Measurements from ENCODE around the gene ESPN.

ESPN gene

DNA sequence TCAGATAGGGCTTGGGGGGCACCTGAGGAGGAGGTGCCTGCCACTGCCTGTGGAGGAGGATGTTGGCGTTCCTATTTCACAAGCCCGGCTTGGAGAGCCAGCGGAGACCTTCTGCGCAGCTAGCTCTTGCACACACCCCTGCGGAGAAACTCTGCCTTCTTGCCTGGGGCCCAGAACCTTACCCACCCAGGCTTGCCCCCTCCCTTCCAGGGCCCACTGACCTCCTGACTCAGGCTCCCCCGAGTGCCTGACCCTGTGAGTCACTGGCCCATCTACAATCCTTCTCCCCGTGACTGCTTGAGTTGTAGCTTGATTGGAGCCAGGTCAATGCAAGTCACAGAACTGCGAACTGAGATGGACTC lies 8.3 kb upstream of the ESPN start:
- Histone ChIP-seq H3K4me1 (ENCODE audit: control insufficient read depth, insufficient read depth, low read length) (no peaks in the 10 kb centered on the region; the same call in 1 of the 2 replicates), H3K9me3 (ENCODE audit: control insufficient read depth, insufficient read depth, low read depth, low read length) (no peaks in the 10 kb centered on the region), H3K36me3 (ENCODE audit: control insufficient read depth in 2 of 2, insufficient read depth in 1 of 2, low read length in 2 of 2) (no peaks in the 10 kb centered on the region), H3K27ac (ENCODE audit: extremely low read depth, low read depth, low read length) (no peak overlapping the region), H3K4me3 (ENCODE audit: low read depth, low read length) (no peak overlapping the region)
- TF ChIP-seq ZNF664 (tag by site-specific recombination; IDR thresholded peaks at IDR 0.05) (0 out of 2 replicates have a peak, but pooled peaks have one; percentile 21), ZNF561 (tag by site-specific recombination; IDR thresholded peaks at IDR 0.05; ENCODE audit: borderline replicate concordance) (no peak), ZNF169 (tag by site-specific recombination; IDR thresholded peaks at IDR 0.05) (no peak)
- TF ChIP-seq, protein P1, sequence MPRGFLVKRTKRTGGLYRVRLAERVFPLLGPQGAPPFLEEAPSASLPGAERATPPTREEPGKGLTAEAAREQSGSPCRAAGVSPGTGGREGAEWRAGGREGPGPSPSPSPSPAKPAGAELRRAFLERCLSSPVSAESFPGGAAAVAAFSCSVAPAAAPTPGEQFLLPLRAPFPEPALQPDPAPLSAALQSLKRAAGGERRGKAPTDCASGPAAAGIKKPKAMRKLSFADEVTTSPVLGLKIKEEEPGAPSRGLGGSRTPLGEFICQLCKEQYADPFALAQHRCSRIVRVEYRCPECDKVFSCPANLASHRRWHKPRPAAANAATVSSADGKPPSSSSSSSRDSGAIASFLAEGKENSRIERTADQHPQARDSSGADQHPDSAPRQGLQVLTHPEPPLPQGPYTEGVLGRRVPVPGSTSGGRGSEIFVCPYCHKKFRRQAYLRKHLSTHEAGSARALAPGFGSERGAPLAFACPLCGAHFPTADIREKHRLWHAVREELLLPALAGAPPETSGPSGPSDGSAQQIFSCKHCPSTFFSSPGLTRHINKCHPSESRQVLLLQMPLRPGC (tag by site-specific recombination; IDR thresholded peaks at IDR 0.05): no peak
- TF ChIP-seq, protein P2, sequence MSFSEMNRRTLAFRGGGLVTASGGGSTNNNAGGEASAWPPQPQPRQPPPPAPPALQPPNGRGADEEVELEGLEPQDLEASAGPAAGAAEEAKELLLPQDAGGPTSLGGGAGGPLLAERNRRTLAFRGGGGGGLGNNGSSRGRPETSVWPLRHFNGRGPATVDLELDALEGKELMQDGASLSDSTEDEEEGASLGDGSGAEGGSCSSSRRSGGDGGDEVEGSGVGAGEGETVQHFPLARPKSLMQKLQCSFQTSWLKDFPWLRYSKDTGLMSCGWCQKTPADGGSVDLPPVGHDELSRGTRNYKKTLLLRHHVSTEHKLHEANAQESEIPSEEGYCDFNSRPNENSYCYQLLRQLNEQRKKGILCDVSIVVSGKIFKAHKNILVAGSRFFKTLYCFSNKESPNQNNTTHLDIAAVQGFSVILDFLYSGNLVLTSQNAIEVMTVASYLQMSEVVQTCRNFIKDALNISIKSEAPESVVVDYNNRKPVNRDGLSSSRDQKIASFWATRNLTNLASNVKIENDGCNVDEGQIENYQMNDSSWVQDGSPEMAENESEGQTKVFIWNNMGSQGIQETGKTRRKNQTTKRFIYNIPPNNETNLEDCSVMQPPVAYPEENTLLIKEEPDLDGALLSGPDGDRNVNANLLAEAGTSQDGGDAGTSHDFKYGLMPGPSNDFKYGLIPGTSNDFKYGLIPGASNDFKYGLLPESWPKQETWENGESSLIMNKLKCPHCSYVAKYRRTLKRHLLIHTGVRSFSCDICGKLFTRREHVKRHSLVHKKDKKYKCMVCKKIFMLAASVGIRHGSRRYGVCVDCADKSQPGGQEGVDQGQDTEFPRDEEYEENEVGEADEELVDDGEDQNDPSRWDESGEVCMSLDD (tag by site-specific recombination; IDR thresholded peaks at IDR 0.05): no peak
- POLR2A ChIA-PET: no interaction called here
- CTCF ChIA-PET: interaction anchor here (0.5 to 4.5 kb wide), 4 partner anchors 7 to 176 kb away, joined by 3 to 33 read pairs (median 6); no protein-coding TSS in a partner anchor

DNA sequence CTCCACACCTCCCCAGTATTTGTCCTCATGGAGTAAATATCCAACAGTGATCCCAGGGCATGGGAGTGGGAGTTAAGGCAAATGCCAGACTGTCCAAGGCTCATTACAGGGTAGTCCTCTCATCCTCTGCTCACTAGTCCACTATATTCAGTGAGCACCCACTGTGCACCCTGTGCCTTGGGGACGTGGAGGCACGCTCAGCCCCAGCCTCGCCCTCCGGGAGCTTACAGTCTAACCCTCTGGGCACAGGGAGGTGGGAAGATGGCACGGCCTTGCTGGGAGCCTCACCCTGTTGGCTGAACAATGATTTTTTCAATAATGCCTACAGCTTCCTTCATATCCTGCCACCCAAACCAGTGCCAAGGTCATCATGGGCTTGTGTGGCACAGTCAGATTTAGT lies 7.7 kb upstream of the ESPN start:
- Histone ChIP-seq H3K36me3 (ENCODE audit: control insufficient read depth in 2 of 2, insufficient read depth in 1 of 2, low read length in 2 of 2) (no peaks in the 10 kb centered on the region), H3K9me3 (ENCODE audit: control insufficient read depth, insufficient read depth, low read depth, low read length) (no peaks in the 10 kb centered on the region), H3K4me3 (ENCODE audit: low read depth, low read length) (no peak overlapping the region), H3K4me1 (ENCODE audit: control insufficient read depth, insufficient read depth, low read length) (no peaks in the 10 kb centered on the region; the same call in 1 of the 2 replicates), H3K27ac (ENCODE audit: extremely low read depth, low read depth, low read length) (no peak overlapping the region)
- ChIA-PET CTCF (interaction anchor here (0.5 to 1.9 kb wide), 3 partner anchors 12 to 176 kb away, joined by 3 to 10 read pairs (median 7); no protein-coding TSS in a partner anchor), POLR2A (no interaction called here)
- TF ChIP-seq, protein P3, sequence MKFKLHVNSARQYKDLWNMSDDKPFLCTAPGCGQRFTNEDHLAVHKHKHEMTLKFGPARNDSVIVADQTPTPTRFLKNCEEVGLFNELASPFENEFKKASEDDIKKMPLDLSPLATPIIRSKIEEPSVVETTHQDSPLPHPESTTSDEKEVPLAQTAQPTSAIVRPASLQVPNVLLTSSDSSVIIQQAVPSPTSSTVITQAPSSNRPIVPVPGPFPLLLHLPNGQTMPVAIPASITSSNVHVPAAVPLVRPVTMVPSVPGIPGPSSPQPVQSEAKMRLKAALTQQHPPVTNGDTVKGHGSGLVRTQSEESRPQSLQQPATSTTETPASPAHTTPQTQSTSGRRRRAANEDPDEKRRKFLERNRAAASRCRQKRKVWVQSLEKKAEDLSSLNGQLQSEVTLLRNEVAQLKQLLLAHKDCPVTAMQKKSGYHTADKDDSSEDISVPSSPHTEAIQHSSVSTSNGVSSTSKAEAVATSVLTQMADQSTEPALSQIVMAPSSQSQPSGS (tag by site-specific recombination; IDR thresholded peaks at IDR 0.05; ENCODE audit: low read depth): no peak
- no peak for TF ChIP-seq ZNF157 (tag by site-specific recombination; IDR thresholded peaks at IDR 0.05)
- TF ChIP-seq ZNF654 (tag by site-specific recombination; IDR thresholded peaks at IDR 0.05; ENCODE audit: low read depth): no peak
- TF ChIP-seq, protein P4, sequence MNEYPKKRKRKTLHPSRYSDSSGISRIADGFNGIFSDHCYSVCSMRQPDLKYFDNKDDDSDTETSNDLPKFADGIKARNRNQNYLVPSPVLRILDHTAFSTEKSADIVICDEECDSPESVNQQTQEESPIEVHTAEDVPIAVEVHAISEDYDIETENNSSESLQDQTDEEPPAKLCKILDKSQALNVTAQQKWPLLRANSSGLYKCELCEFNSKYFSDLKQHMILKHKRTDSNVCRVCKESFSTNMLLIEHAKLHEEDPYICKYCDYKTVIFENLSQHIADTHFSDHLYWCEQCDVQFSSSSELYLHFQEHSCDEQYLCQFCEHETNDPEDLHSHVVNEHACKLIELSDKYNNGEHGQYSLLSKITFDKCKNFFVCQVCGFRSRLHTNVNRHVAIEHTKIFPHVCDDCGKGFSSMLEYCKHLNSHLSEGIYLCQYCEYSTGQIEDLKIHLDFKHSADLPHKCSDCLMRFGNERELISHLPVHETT (tag by site-specific recombination; IDR thresholded peaks at IDR 0.05): no peak
- TF ChIP-seq ZNF133 (tag by site-specific recombination; IDR thresholded peaks at IDR 0.05): no peak
- no peak for TF ChIP-seq ZNF354C (tag by site-specific recombination; IDR thresholded peaks at IDR 0.05; ENCODE audit: borderline replicate concordance, low read depth)
- no peak for TF ChIP-seq SALL2 (tag by site-specific recombination; IDR thresholded peaks at IDR 0.05; ENCODE audit: borderline replicate concordance)
- TF ChIP-seq TCF7L2 (IDR thresholded peaks at IDR 0.05; ENCODE audit: borderline replicate concordance, low read depth, low read length): no peak
